DOHH2 (cell line): ENCODE results near the gene SLC39A13.

Experiments used
- H3F3A ChIP-seq: fragments of 200-600 bp; sonication (generic), shearing (Covaris generic); 2 replicates; pipeline ENCODE4 v1.6.0; 2016; ENCODE audit warnings: antibody characterized with exemption, mild to moderate bottlenecking; ENCODE audit not compliant: control insufficient read depth, insufficient read depth
- H3K27ac ChIP-seq: fragments of 200-600 bp; sonication (generic); 2 replicates; pipeline ENCODE4 v1.5.1; 2014; ENCODE audit warnings: low read depth, mild to moderate bottlenecking, low read length, moderate library complexity
- H3K27me3 ChIP-seq: fragments of 200-600 bp; sonication (generic); 2 replicates; pipeline ENCODE4 v1.6.1; 2014; ENCODE audit warnings: mild to moderate bottlenecking, low read length, mixed read lengths; ENCODE audit not compliant: control insufficient read depth
- H3K36me3 ChIP-seq: fragments of 200-600 bp; sonication (generic); 2 replicates; pipeline ENCODE4 v1.6.1; 2014; ENCODE audit warnings: mild to moderate bottlenecking, low read length, moderate library complexity, mixed read lengths; ENCODE audit not compliant: control insufficient read depth
- H3K4me1 ChIP-seq: fragments of 200-600 bp; sonication (generic); 2 replicates; pipeline ENCODE4 v1.6.1; 2014; ENCODE audit warnings: mild to moderate bottlenecking, low read length, mixed read lengths; ENCODE audit not compliant: control insufficient read depth
- H3K4me2 ChIP-seq: fragments of 200-600 bp; sonication (generic); 2 replicates; pipeline ENCODE4 v1.6.0; 2014; ENCODE audit warnings: mild to moderate bottlenecking, low read length, moderate library complexity
- H3K4me3 ChIP-seq: fragments of 200-600 bp; sonication (generic); 2 replicates; pipeline ENCODE4 v1.5.1; 2014; ENCODE audit warnings: mild to moderate bottlenecking, low read length, mixed read lengths
- H3K79me2 ChIP-seq: fragments of 200-600 bp; sonication (generic); 2 replicates; pipeline ENCODE4 v1.6.1; 2014; ENCODE audit warnings: mild to moderate bottlenecking, low read length, mixed read lengths; ENCODE audit not compliant: control insufficient read depth
- H3K9me2 ChIP-seq: fragments of 200-600 bp; sonication (generic); replicated peaks from 2 replicates; pipeline ENCODE4 v1.6.1; 2014; ENCODE audit warnings: mild to moderate bottlenecking, low read length, mixed read lengths; ENCODE audit not compliant: control insufficient read depth
- H3K9me3 ChIP-seq: fragments of 200-600 bp; sonication (generic); 2 replicates; pipeline ENCODE4 v1.6.1; 2014; ENCODE audit warnings: antibody characterized with exemption, low read length, mixed read lengths; ENCODE audit not compliant: control insufficient read depth, insufficient read depth
- H4K20me1 ChIP-seq: fragments of 200-600 bp; sonication (generic); 2 replicates; pipeline ENCODE4 v1.6.0; 2014; ENCODE audit warnings: low read depth, mild to moderate bottlenecking, antibody characterized with exemption, low read length, moderate library complexity; ENCODE audit not compliant: control insufficient read depth, insufficient read depth
- CTCF ChIP-seq: fragments of 200-600 bp; sonication (generic); IDR thresholded peaks from one replicate; pipeline ENCODE4 v1.5.1; 2014; ENCODE audit warnings: antibody characterized with exemption, mild to moderate bottlenecking, low read depth, low read length; ENCODE audit not compliant: poor library complexity, severe bottlenecking
- EZH2phosphoT487 ChIP-seq: fragments of 200-600 bp; sonication (generic); IDR thresholded peaks from 2 replicates; pipeline ENCODE4 v1.6.1; 2017; ENCODE audit warnings: borderline replicate concordance, mild to moderate bottlenecking, antibody characterized with exemption, low read length, moderate library complexity, mixed read lengths

The SLC39A13 gene

GRCh38 chr11:47443028-47443700, 34.8 kb downstream of the SLC39A13 start:
- no peaks in the 10 kb centered on the region for H3K9me2 ChIP-seq
- H3K4me2 ChIP-seq, result no peak overlapping the region
- H3K27ac ChIP-seq, result no peak overlapping the region
- TF ChIP-seq CTCF (no peak), EZH2phosphoT487 (no peak)
- no peaks in the 10 kb centered on the region for H3K36me3 ChIP-seq
- no peaks in the 10 kb centered on the region for H3K79me2 ChIP-seq
- H3K4me3 ChIP-seq, result no peak overlapping the region
- H3K9me3 ChIP-seq, result no peaks in the 10 kb centered on the region
- no peaks in the 10 kb centered on the region for H4K20me1 ChIP-seq
- no peaks in the 10 kb centered on the region for H3K4me1 ChIP-seq
- H3F3A ChIP-seq, result no peaks in the 10 kb centered on the region
- H3K27me3 ChIP-seq, result no peaks in the 10 kb centered on the region

GRCh38 chr11:47443817-47444216, 35.4 kb downstream of the SLC39A13 start:
- Histone ChIP-seq H3K9me3 (no peaks in the 10 kb centered on the region), H3K4me3 (no peak overlapping the region), H3F3A (no peaks in the 10 kb centered on the region), H3K4me2 (no peak overlapping the region), H3K36me3 (no peaks in the 10 kb centered on the region), H3K4me1 (no peaks in the 10 kb centered on the region), H4K20me1 (no peaks in the 10 kb centered on the region), H3K9me2 (no peaks in the 10 kb centered on the region), H3K27ac (no peak overlapping the region), H3K79me2 (no peaks in the 10 kb centered on the region), H3K27me3 (no peaks in the 10 kb centered on the region)
- TF ChIP-seq EZH2phosphoT487 (no peak), CTCF (no peak)

GRCh38 chr11:47445840-47446239, 37.5 kb downstream of the SLC39A13 start:
- TF ChIP-seq EZH2phosphoT487 (no peak), CTCF (no peak)
- H3K36me3 ChIP-seq, result no peaks in the 10 kb centered on the region
- no peaks in the 10 kb centered on the region for H3F3A ChIP-seq
- H3K27me3 ChIP-seq, result no peaks in the 10 kb centered on the region
- H3K4me1 ChIP-seq, result no peaks in the 10 kb centered on the region
- no peaks in the 10 kb centered on the region for H4K20me1 ChIP-seq
- no peak overlapping the region for H3K4me2 ChIP-seq
- no peak overlapping the region for H3K4me3 ChIP-seq
- H3K9me3 ChIP-seq, result no peaks in the 10 kb centered on the region
- H3K79me2 ChIP-seq, result no peaks in the 10 kb centered on the region
- H3K27ac ChIP-seq, result no peak overlapping the region
- H3K9me2 ChIP-seq, result no peaks in the 10 kb centered on the region

GRCh38 chr11:47446833-47447232, 38.4 kb downstream of the SLC39A13 start:
- Histone ChIP-seq H3K4me2 (no peak overlapping the region), H4K20me1 (no peaks in the 10 kb centered on the region), H3K27me3 (no peaks in the 10 kb centered on the region), H3K4me3 (no peak overlapping the region), H3K9me2 (no peaks in the 10 kb centered on the region), H3K79me2 (no peaks in the 10 kb centered on the region), H3K36me3 (no peaks in the 10 kb centered on the region), H3F3A (no peaks in the 10 kb centered on the region), H3K4me1 (no peaks in the 10 kb centered on the region), H3K27ac (no peak overlapping the region), H3K9me3 (no peaks in the 10 kb centered on the region)
- TF ChIP-seq CTCF, result no peak
- TF ChIP-seq EZH2phosphoT487, result no peak
